NCI-H2196 treated with DMSO at 0.1 percent for 48 hours (cell line): Measurements from ENCODE around the gene DHH.

ENCODE experiments used
- DNase-seq: peaks from one replicate; lab custom pipeline; 2025; ENCODE audit not compliant: unreplicated experiment; lab: John Stamatoyannopoulos, UW

The DHH gene

GRCh38 chr12:49109641-49110463 lies 15.3 kb upstream of the DHH start:
- no peak for DNase-seq

- DNase-seq: no peak
Observed at GRCh38 chr12:49108958-49109404, 14.4 kb upstream of the DHH start.

- no peak for DNase-seq
Observed at GRCh38 chr12:49105504-49106084, 11.0 kb upstream of the DHH start.

- no peak for DNase-seq
Observed at GRCh38 chr12:49104822-49105221, 10.2 kb upstream of the DHH start.

GRCh38 chr12:49100380-49100779 lies 5.8 kb upstream of the DHH start:
- DNase-seq: no peak

- DNase-seq: no peak
Observed at GRCh38 chr12:49098703-49099102, 4.1 kb upstream of the DHH start.

- DNase-seq: no peak
Observed at GRCh38 chr12:49098035-49098451, 3.4 kb upstream of the DHH start.

- DNase-seq: no peak
Observed at GRCh38 chr12:49097381-49097780, 2.8 kb upstream of the DHH start.

GRCh38 chr12:49094975-49095365 lies 369 bp upstream of the DHH start:
- no peak for DNase-seq

GRCh38 chr12:49093792-49094159 lies 825 bp downstream of the DHH start:
- DNase-seq: no peak

GRCh38 chr12:49092816-49093406 lies 1.7 kb downstream of the DHH start:
- DNase-seq: no peak

GRCh38 chr12:49092086-49092815 lies 2.4 kb downstream of the DHH start:
- no peak for DNase-seq

GRCh38 chr12:49091836-49092085 lies 2.8 kb downstream of the DHH start:
- DNase-seq: no peak

GRCh38 chr12:49091056-49091835 lies 3.4 kb downstream of the DHH start:
- DNase-seq: no peak

- no peak for DNase-seq
Observed at GRCh38 chr12:49089821-49090773, 4.5 kb downstream of the DHH start.

- no peak for DNase-seq
Observed at GRCh38 chr12:49088932-49089330, 5.7 kb downstream of the DHH start.

- DNase-seq: peak; percentile 98
Observed at GRCh38 chr12:49088150-49088931, 6.3 kb downstream of the DHH start.

GRCh38 chr12:49086116-49086515 lies 8.5 kb downstream of the DHH start:
- no peak for DNase-seq

- no peak for DNase-seq
Observed at GRCh38 chr12:49084438-49084837, 10.2 kb downstream of the DHH start.
